WTC11 (cell line): Measurements from ENCODE around the gene PHF12.

Source experiments
- ELF4 ChIP-seq: sonication (generic); formaldehyde crosslinking; IDR thresholded peaks from 2 replicates; pipeline ENCODE4 v1.8.1; 2022; ENCODE audit warnings: low read depth, mild to moderate bottlenecking, moderate library complexity, missing genetic modification reagents
- SP1 ChIP-seq: sonication (generic); formaldehyde crosslinking; conservative IDR thresholded peaks from 2 replicates; pipeline ENCODE4 v1.8.1; 2022; ENCODE audit warnings: missing genetic modification reagents
- TF ChIP-seq, protein P1 (sequence below): fragments of 200-600 bp; IDR thresholded peaks from 2 replicates; pipeline ENCODE4 v1.8.0; 2022; ENCODE audit warnings: antibody characterized with exemption
- TF ChIP-seq, protein P2 (sequence below): sonication (generic); formaldehyde crosslinking; IDR thresholded peaks from 2 replicates; pipeline ENCODE4 v1.8.0; 2023; ENCODE audit warnings: missing genetic modification reagents, mild to moderate bottlenecking, borderline replicate concordance
- TF ChIP-seq, protein P3 (sequence below): sonication (generic); formaldehyde crosslinking; IDR thresholded peaks from 2 replicates; pipeline ENCODE4 v1.8.0; 2022; ENCODE audit warnings: mild to moderate bottlenecking, missing genetic modification reagents

DNA sequence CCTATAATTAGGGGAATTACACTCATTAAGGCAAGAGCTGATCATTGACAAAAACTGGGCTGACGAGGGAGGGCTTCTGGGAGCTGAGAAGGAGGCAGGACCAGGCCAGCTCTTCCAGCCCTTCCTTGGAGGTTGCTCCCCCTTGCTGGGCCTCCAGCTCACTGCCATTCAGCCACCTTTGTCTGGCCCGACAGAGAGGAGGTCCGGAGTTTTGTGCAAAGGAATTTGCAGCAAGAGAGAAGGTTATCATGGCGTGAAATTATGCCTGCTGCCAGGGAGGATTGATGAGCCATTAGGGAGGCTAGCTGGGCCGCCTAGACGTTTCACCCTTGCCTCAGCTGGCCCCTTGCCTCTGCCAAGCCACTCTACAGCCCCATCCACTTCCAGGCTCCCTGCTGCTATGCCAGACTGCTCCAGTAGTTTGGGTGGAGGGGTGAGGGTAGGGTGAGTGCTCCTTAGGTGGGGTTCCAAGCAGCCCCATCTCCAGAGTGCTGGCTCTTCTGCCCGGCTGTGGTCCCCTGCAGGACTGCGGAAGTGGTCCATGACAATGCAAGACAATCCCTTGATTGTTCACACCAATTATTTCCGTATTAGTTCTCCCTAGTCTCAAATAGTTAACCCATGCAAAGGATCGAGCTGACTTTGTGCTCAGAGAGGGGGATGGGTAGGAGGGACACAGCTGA lies 17.1 kb upstream of the PHF12 start:
- TF ChIP-seq, protein P1, sequence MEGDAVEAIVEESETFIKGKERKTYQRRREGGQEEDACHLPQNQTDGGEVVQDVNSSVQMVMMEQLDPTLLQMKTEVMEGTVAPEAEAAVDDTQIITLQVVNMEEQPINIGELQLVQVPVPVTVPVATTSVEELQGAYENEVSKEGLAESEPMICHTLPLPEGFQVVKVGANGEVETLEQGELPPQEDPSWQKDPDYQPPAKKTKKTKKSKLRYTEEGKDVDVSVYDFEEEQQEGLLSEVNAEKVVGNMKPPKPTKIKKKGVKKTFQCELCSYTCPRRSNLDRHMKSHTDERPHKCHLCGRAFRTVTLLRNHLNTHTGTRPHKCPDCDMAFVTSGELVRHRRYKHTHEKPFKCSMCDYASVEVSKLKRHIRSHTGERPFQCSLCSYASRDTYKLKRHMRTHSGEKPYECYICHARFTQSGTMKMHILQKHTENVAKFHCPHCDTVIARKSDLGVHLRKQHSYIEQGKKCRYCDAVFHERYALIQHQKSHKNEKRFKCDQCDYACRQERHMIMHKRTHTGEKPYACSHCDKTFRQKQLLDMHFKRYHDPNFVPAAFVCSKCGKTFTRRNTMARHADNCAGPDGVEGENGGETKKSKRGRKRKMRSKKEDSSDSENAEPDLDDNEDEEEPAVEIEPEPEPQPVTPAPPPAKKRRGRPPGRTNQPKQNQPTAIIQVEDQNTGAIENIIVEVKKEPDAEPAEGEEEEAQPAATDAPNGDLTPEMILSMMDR, result no peak
- TF ChIP-seq, protein P2, sequence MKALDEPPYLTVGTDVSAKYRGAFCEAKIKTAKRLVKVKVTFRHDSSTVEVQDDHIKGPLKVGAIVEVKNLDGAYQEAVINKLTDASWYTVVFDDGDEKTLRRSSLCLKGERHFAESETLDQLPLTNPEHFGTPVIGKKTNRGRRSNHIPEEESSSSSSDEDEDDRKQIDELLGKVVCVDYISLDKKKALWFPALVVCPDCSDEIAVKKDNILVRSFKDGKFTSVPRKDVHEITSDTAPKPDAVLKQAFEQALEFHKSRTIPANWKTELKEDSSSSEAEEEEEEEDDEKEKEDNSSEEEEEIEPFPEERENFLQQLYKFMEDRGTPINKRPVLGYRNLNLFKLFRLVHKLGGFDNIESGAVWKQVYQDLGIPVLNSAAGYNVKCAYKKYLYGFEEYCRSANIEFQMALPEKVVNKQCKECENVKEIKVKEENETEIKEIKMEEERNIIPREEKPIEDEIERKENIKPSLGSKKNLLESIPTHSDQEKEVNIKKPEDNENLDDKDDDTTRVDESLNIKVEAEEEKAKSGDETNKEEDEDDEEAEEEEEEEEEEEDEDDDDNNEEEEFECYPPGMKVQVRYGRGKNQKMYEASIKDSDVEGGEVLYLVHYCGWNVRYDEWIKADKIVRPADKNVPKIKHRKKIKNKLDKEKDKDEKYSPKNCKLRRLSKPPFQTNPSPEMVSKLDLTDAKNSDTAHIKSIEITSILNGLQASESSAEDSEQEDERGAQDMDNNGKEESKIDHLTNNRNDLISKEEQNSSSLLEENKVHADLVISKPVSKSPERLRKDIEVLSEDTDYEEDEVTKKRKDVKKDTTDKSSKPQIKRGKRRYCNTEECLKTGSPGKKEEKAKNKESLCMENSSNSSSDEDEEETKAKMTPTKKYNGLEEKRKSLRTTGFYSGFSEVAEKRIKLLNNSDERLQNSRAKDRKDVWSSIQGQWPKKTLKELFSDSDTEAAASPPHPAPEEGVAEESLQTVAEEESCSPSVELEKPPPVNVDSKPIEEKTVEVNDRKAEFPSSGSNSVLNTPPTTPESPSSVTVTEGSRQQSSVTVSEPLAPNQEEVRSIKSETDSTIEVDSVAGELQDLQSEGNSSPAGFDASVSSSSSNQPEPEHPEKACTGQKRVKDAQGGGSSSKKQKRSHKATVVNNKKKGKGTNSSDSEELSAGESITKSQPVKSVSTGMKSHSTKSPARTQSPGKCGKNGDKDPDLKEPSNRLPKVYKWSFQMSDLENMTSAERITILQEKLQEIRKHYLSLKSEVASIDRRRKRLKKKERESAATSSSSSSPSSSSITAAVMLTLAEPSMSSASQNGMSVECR (CRISPR knock-in tag), result no peak
- TF ChIP-seq, protein P3, sequence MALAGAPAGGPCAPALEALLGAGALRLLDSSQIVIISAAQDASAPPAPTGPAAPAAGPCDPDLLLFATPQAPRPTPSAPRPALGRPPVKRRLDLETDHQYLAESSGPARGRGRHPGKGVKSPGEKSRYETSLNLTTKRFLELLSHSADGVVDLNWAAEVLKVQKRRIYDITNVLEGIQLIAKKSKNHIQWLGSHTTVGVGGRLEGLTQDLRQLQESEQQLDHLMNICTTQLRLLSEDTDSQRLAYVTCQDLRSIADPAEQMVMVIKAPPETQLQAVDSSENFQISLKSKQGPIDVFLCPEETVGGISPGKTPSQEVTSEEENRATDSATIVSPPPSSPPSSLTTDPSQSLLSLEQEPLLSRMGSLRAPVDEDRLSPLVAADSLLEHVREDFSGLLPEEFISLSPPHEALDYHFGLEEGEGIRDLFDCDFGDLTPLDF, result no peak
- TF ChIP-seq ELF4 (no peak), SP1 (CRISPR knock-in tag) (no peak)
